Sigmoid colon (tissue), 7 donors: ENCODE results near the gene S100A16. TPM values are rescaled to one million over a fixed set of nuclear protein-coding genes. Genes with fewer than 3 reads are reported as not detected.
"Not testable (repeated sequence)": the region's sequence is repeated elsewhere in the genome, so short reads cannot be mapped to it uniquely, and the experiment has no call there.

ENCODE experiments used
- DNase-seq: peaks from one replicate; pipeline ENCODE4 v3.0.0-alpha.2; 2019
- H3K27ac ChIP-seq, 4 donors: fragments of 200-600 bp; sonication (generic); one replicate each; pipeline ENCODE4 v1.5.1; 2016 to 2019; ENCODE audit warnings: mild to moderate bottlenecking in 1 of 4
- H3K27me3 ChIP-seq, 3 donors: fragments of 200-600 bp; sonication (generic); one replicate each; pipeline ENCODE4 v1.5.1; 2019; ENCODE audit warnings: mild to moderate bottlenecking in 1 of 3
- H3K36me3 ChIP-seq, 4 donors: fragments of 200-600 bp; sonication (generic); one replicate each; pipeline ENCODE4 v1.5.1; 2016 to 2019
- H3K4me1 ChIP-seq, 4 donors: fragments of 200-600 bp; sonication (generic); one replicate each; pipeline ENCODE4 v1.5.1; 2017 to 2019
- H3K4me3 ChIP-seq, 4 donors: fragments of 200-600 bp; sonication (generic); one replicate each; pipeline ENCODE4 v1.5.1; 2017 to 2019; ENCODE audit warnings: mild to moderate bottlenecking in 2 of 4, moderate library complexity in 1 of 4
- H3K9me3 ChIP-seq, 4 donors: fragments of 200-600 bp in 3 of 4; sonication (generic) in 3 of 4; one replicate each; pipeline versions ENCODE4 v1.5.1 to v1.6.1; 2013 to 2019
- CTCF ChIP-seq, 4 experiments: fragments of 450-650 bp in 3 of 4; fragments of 200-600 bp in 1 of 4; IDR thresholded peaks; one replicate each; pipeline ENCODE4 v1.5.1; 2016 to 2019; ENCODE audit warnings: antibody characterized with exemption in 4 of 4, mild to moderate bottlenecking in 3 of 4, moderate library complexity in 2 of 4
- EP300 ChIP-seq, 4 donors: sonication (generic); formaldehyde crosslinking; IDR thresholded peaks; one replicate each; pipeline ENCODE4 v1.6.1; 2017; ENCODE audit warnings: antibody characterized with exemption in 4 of 4
- POLR2A ChIP-seq, 2 donors: fragments of 450-650 bp; IDR thresholded peaks; one replicate each; pipeline ENCODE4 v1.6.1; 2016; ENCODE audit warnings: antibody characterized with exemption in 2 of 2, mild to moderate bottlenecking in 2 of 2, moderate library complexity in 2 of 2
- POLR2AphosphoS5 ChIP-seq, 4 donors: sonication (generic); formaldehyde crosslinking; IDR thresholded peaks; one replicate each; pipeline ENCODE4 v1.6.1; 2017; ENCODE audit warnings: antibody characterized with exemption in 4 of 4
- WGBS, 2 donors: extraction: QIAGEN DNeasy Blood & Tissue Kit; methylation state at CpG; one replicate each; pipeline ENCODE4 v1.1.7; 2013; 5-methylcytosine and 5-hydroxymethylcytosine counted together
- intact Hi-C: fragments of 100-400 bp; cut with DNase I; formaldehyde crosslinking; loops from one replicate; pipeline ENCODE4 v1.15.1; 2023
- polyA plus RNA-seq, 3 donors: library from polyadenylated mRNA; stranded (reverse); fragments of 200-250 nt; gene quantifications; one replicate each; pipeline ENCODE4 v1.2.3, GENCODE V29; 2013
- total RNA-seq, 4 donors: library from RNA; depleted of rRNA; stranded (reverse); fragments of >200 nt; gene quantifications; one replicate each; pipeline ENCODE4 v1.1.0, GENCODE V29; 2016
- donor health status: healthy with polysubstance abuse.
- donor health status: Bipolar disorder and iron deficiency.
- donor health status: healthy.

Gene S100A16
- total and polyA plus RNA-seq, 7 donors, result 35.6 to 492 (median 49.9) TPM

GRCh38 chr1:153587314-153587713 lies 25.6 kb downstream of the S100A16 start:
- no peak overlapping the region for H3K4me3 ChIP-seq
- no peaks in the 10 kb centered on the region for H3K36me3 ChIP-seq
- H3K27me3 ChIP-seq, result no peaks in the 10 kb centered on the region
- no peak overlapping the region for H3K27ac ChIP-seq
- no peaks in the 10 kb centered on the region for H3K4me1 ChIP-seq
- intact Hi-C loops, result no loop called here
- DNase-seq, result peak; percentile 24
- TF ChIP-seq EP300 (IDR thresholded peaks at IDR 0.05), result no peak
- H3K9me3 ChIP-seq, result no peaks in the 10 kb centered on the region
- 80 to 82% methylated on average over 5 of the region's 5 CpGs for WGBS, 2 donors

- no peak overlapping the region for H3K4me3 ChIP-seq
- no peaks in the 10 kb centered on the region for H3K27me3 ChIP-seq
- H3K27ac ChIP-seq, result no peak overlapping the region
- H3K9me3 ChIP-seq, result no peaks in the 10 kb centered on the region
- 36 to 48% methylated on average over 1 of the region's 1 CpG for WGBS, 2 donors
- H3K36me3 ChIP-seq, result no peaks in the 10 kb centered on the region
- intact Hi-C loops, result no loop called here
- no peaks in the 10 kb centered on the region for H3K4me1 ChIP-seq
- TF ChIP-seq POLR2AphosphoS5 (IDR thresholded peaks at IDR 0.05), result no peak
- no peak for TF ChIP-seq EP300 (IDR thresholded peaks at IDR 0.05)
- TF ChIP-seq CTCF (IDR thresholded peaks at IDR 0.05), result no peak
- no peak for TF ChIP-seq POLR2A (IDR thresholded peaks at IDR 0.05)
- no peak for DNase-seq
Observed at GRCh38 chr1:153586347-153586746, 26.6 kb downstream of the S100A16 start.

- H3K9me3 ChIP-seq, result no peaks in the 10 kb centered on the region
- TF ChIP-seq POLR2A (IDR thresholded peaks at IDR 0.05) (no peak), CTCF (IDR thresholded peaks at IDR 0.05) (no peak), POLR2AphosphoS5 (IDR thresholded peaks at IDR 0.05) (no peak), EP300 (IDR thresholded peaks at IDR 0.05) (no peak)
- 91 to 98% methylated on average over 1 of the region's 1 CpG for WGBS, 2 donors
- intact Hi-C loops, result no loop called here
- no peak for DNase-seq
- H3K27me3 ChIP-seq, result no peaks in the 10 kb centered on the region
- H3K36me3 ChIP-seq, result no peaks in the 10 kb centered on the region
- H3K4me3 ChIP-seq, result no peak overlapping the region
- no peaks in the 10 kb centered on the region for H3K4me1 ChIP-seq
- H3K27ac ChIP-seq, result no peak overlapping the region
Observed at GRCh38 chr1:153585006-153585405, 27.9 kb downstream of the S100A16 start.

GRCh38 chr1:153583976-153584375 lies 29.0 kb downstream of the S100A16 start:
- intact Hi-C loops, result no loop called here
- Histone ChIP-seq H3K27ac (no peak overlapping the region), H3K9me3 (no peaks in the 10 kb centered on the region), H3K36me3 (no peaks in the 10 kb centered on the region), H3K4me1 (no peaks in the 10 kb centered on the region), H3K4me3 (no peak overlapping the region), H3K27me3 (no peaks in the 10 kb centered on the region)
- no peak for DNase-seq
- WGBS, 2 donors, result 88 to 91% methylated on average over 2 of the region's 2 CpGs
- TF ChIP-seq POLR2AphosphoS5 (IDR thresholded peaks at IDR 0.05) (no peak), CTCF (IDR thresholded peaks at IDR 0.05) (no peak), EP300 (IDR thresholded peaks at IDR 0.05) (no peak)

GRCh38 chr1:153583514-153583913 lies 29.4 kb downstream of the S100A16 start:
- WGBS, 2 donors, result 92 to 93% methylated on average over 3 of the region's 3 CpGs
- H3K4me1 ChIP-seq, H3K9me3 ChIP-seq, H3K27me3 ChIP-seq, H3K27ac ChIP-seq, DNase-seq, H3K4me3 ChIP-seq, intact Hi-C loops, H3K36me3 ChIP-seq: not testable (repeated sequence)

- H3K36me3 ChIP-seq, H3K27me3 ChIP-seq, DNase-seq, intact Hi-C loops, H3K4me1 ChIP-seq, H3K9me3 ChIP-seq, H3K4me3 ChIP-seq, H3K27ac ChIP-seq: not testable (repeated sequence)
- WGBS, 2 donors, result 95 to 96% methylated on average over 34 of the region's 34 CpGs
Observed at GRCh38 chr1:153582836-153583235, 30.1 kb downstream of the S100A16 start.
